ENCODE results near the gene COL12A1. TPM values are rescaled to one million over a fixed set of nuclear protein-coding genes. Genes with fewer than 3 reads are reported as not detected.

Gene COL12A1
- total RNA-seq, 1 experiment from 2014 or later = 136 TPM

GRCh38 chr6:75115481-75115880 lies 90.4 kb downstream of the COL12A1 start:
- no peaks in the 10 kb centered on the region for H3K27me3 Mint-ChIP-seq (ENCODE audit: insufficient read depth, unreplicated experiment)
- DNase-seq (ENCODE audit: unreplicated experiment) = no peak
- H3K4me3 Mint-ChIP-seq (ENCODE audit: unreplicated experiment) = no peak overlapping the region
- intact Hi-C loops (cut with micrococcal nuclease) = no loop called here
- peaks cover 4% of the 10 kb centered on the region for H3K4me1 Mint-ChIP-seq (ENCODE audit: insufficient read depth, unreplicated experiment)
- peaks cover 71% of the 10 kb centered on the region for H3K36me3 Mint-ChIP-seq (ENCODE audit: insufficient read depth, unreplicated experiment)
- no peak for TF ChIP-seq CTCF (IDR thresholded peaks at IDR 0.05; ENCODE audit: unreplicated experiment)
- no TSS peak for BruUV-seq (replicated peaks)
- ChIA-PET POLR2A (no interaction called here), CTCF (no interaction called here)
- H3K27ac Mint-ChIP-seq (ENCODE audit: low read depth, unreplicated experiment) = no peak overlapping the region
- H3K9me3 Mint-ChIP-seq (ENCODE audit: unreplicated experiment) = no peaks in the 10 kb centered on the region

- no peak for TF ChIP-seq CTCF (IDR thresholded peaks at IDR 0.05; ENCODE audit: unreplicated experiment)
- no peak for DNase-seq (ENCODE audit: unreplicated experiment)
- Mint-ChIP-seq H3K4me1 (ENCODE audit: insufficient read depth, unreplicated experiment) (peaks cover 4% of the 10 kb centered on the region), H3K36me3 (ENCODE audit: insufficient read depth, unreplicated experiment) (peaks cover 71% of the 10 kb centered on the region), H3K4me3 (ENCODE audit: unreplicated experiment) (no peak overlapping the region), H3K27me3 (ENCODE audit: insufficient read depth, unreplicated experiment) (no peaks in the 10 kb centered on the region), H3K27ac (ENCODE audit: low read depth, unreplicated experiment) (no peak overlapping the region), H3K9me3 (ENCODE audit: unreplicated experiment) (no peaks in the 10 kb centered on the region)
- ChIA-PET POLR2A (no interaction called here), CTCF (no interaction called here)
- BruUV-seq (replicated peaks) = no TSS peak
- intact Hi-C loops (cut with micrococcal nuclease) = no loop called here
Measured at GRCh38 chr6:75114806-75115205, 91.0 kb downstream of the COL12A1 start.

GRCh38 chr6:75114195-75114594 lies 91.7 kb downstream of the COL12A1 start:
- Mint-ChIP-seq H3K36me3 (ENCODE audit: insufficient read depth, unreplicated experiment) (peaks cover 66% of the 10 kb centered on the region), H3K9me3 (ENCODE audit: unreplicated experiment) (no peaks in the 10 kb centered on the region), H3K4me1 (ENCODE audit: insufficient read depth, unreplicated experiment) (peaks cover 4% of the 10 kb centered on the region), H3K4me3 (ENCODE audit: unreplicated experiment) (no peak overlapping the region), H3K27ac (ENCODE audit: low read depth, unreplicated experiment) (no peak overlapping the region), H3K27me3 (ENCODE audit: insufficient read depth, unreplicated experiment) (no peaks in the 10 kb centered on the region)
- no peak for DNase-seq (ENCODE audit: unreplicated experiment)
- no TSS peak for BruUV-seq (replicated peaks)
- intact Hi-C loops (cut with micrococcal nuclease) = no loop called here
- ChIA-PET POLR2A (no interaction called here), CTCF (interaction anchor here (0.6 kb wide), 1 partner anchor 734 kb away, joined by 3 read pairs; no protein-coding TSS in a partner anchor)
- no peak for TF ChIP-seq CTCF (IDR thresholded peaks at IDR 0.05; ENCODE audit: unreplicated experiment)

GRCh38 chr6:75113446-75113845 lies 92.4 kb downstream of the COL12A1 start:
- intact Hi-C loops (cut with micrococcal nuclease) = no loop called here
- no peaks in the 10 kb centered on the region for H3K27me3 Mint-ChIP-seq (ENCODE audit: insufficient read depth, unreplicated experiment)
- H3K9me3 Mint-ChIP-seq (ENCODE audit: unreplicated experiment) = no peaks in the 10 kb centered on the region
- H3K36me3 Mint-ChIP-seq (ENCODE audit: insufficient read depth, unreplicated experiment) = peaks cover 64% of the 10 kb centered on the region
- no TSS peak for BruUV-seq (replicated peaks)
- H3K4me3 Mint-ChIP-seq (ENCODE audit: unreplicated experiment) = no peak overlapping the region
- no peak for TF ChIP-seq CTCF (IDR thresholded peaks at IDR 0.05; ENCODE audit: unreplicated experiment)
- no peak overlapping the region for H3K27ac Mint-ChIP-seq (ENCODE audit: low read depth, unreplicated experiment)
- CTCF ChIA-PET = no interaction called here
- DNase-seq (ENCODE audit: unreplicated experiment) = no peak
- H3K4me1 Mint-ChIP-seq (ENCODE audit: insufficient read depth, unreplicated experiment) = no peaks in the 10 kb centered on the region
- POLR2A ChIA-PET = no interaction called here
